ENCODE data around the gene SGTA. TPM values are rescaled to one million over a fixed set of nuclear protein-coding genes. Genes with fewer than 3 reads are reported as not detected.

SGTA gene
- total and polyA plus RNA-seq, 5 donors from 2014 or later: 28.2 to 35.7 (median 32.1) TPM

DNA sequence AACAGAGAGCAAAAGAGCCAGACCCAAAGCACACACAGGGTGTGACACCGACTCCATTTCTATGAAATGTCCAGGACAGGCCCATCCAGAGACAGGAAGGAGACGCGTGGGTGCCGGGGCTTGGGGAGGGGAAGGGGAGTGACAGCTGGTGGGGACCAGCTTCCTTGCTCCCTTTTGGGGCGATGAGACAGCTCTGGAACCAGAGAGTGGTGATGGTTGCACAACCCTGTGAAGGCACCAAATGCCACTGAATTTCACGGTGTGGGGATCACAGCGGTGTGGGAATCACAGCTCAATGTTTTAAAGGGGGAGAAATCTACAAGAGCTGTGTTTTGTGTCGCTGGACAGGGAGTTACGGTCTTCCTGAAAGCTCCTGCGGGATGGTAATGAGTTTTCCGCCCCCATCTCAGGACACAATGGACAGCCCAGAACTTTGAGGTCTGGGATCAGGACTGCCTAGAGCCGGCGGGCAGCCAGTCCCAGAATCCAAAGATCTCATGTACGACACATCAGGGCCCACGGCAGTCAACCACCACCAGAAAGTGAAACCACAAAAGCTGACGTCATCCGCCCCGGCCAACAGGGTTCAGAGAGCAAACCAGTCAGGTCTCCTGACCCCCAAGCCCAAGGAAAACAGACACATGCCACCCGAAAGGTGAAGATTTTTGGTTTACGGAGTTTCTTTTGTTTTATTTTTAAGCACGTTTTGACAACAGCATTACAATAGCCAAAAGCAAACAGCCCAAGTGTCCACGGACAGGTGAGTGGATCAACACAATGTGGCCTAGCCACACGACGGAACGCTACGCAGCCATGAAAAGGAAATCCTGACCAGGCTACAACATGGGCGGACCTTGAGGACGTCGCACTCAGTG is 7.3 kb downstream of the SGTA start:
- peak overlapping the region; percentile 55 to 93 (median 84) for H3K4me3 Mint-ChIP-seq
- peak overlapping the region; percentile 91 to 98 (median 97) for H3K27ac Mint-ChIP-seq
- Histone ChIP-seq H3K36me3 (ENCODE audit: control insufficient read depth, insufficient read depth, low read length) (peaks cover 3% of the 10 kb centered on the region), H3K4me1 (ENCODE audit: control insufficient read depth, insufficient read depth, low read length, poor library complexity, severe bottlenecking) (peaks cover 16% of the 10 kb centered on the region), H3K9me3 (ENCODE audit: control insufficient read depth in 2 of 2, low read length in 2 of 2) (no peaks in the 10 kb centered on the region), H3K27me3 (ENCODE audit: control insufficient read depth, insufficient read depth, low read length) (no peaks in the 10 kb centered on the region), H3K4me3 (ENCODE audit: low read depth, low read length) (peak overlapping the region; percentile 55), H3K27ac (ENCODE audit: insufficient read depth, low read length, poor library complexity, severe bottlenecking) (peak overlapping the region; percentile 77)
- no peaks in the 10 kb centered on the region for H3K27me3 Mint-ChIP-seq
- H3K4me1 Mint-ChIP-seq: peaks cover 5 to 42% (median 26%) of the 10 kb centered on the region in 4 donors
- peaks cover 10% of the 10 kb centered on the region for H3K36me3 Mint-ChIP-seq
- H3K9me3 Mint-ChIP-seq: peaks cover 0 to 2% (median 0%) of the 10 kb centered on the region in 7 donors
- ATAC-seq (ENCODE audit: low read depth in 2 of 2): peak; percentile 57 to 69
- DNase-seq: peak; percentile 48 to 86 (median 60)

DNA sequence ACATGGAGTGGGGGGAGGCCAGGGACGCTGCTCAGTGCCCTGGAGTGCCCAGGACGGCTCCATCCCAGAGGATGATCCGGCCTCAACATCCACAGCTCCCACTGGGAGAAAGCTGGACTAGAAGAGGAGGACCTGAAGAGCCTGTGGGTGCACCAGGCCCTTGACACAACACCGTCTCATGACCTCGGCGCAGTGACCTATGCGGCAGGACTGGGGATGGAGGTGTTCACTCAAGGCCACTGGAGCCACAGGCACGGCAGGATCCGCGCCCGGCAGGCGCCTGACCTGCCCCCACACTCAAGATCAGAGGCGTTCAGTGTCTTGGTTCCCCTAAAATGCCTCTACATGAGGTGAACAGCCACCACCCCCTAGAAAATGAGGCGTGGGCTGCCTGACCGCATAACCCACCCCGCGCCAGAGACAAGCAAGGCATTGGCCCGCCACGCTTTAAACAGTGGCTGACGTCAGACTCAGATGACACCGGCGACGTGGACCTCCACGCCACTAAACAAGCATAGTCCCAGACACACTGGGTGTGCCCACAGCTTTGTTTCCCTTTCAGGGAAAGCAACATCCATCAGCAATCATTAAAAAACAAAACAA is 8.0 kb downstream of the SGTA start:
- Histone ChIP-seq H3K36me3 (ENCODE audit: control insufficient read depth, insufficient read depth, low read length) (peaks cover 3% of the 10 kb centered on the region), H3K9me3 (ENCODE audit: control insufficient read depth in 2 of 2, low read length in 2 of 2) (no peaks in the 10 kb centered on the region), H3K27me3 (ENCODE audit: control insufficient read depth, insufficient read depth, low read length) (no peaks in the 10 kb centered on the region), H3K4me3 (ENCODE audit: low read depth, low read length) (no peak overlapping the region), H3K27ac (ENCODE audit: insufficient read depth, low read length, poor library complexity, severe bottlenecking) (peak overlapping the region; percentile 77), H3K4me1 (ENCODE audit: control insufficient read depth, insufficient read depth, low read length, poor library complexity, severe bottlenecking) (peaks cover 16% of the 10 kb centered on the region)
- ATAC-seq (ENCODE audit: low read depth in 2 of 2) (no peak), DNase-seq (no peak)
- H3K4me1 Mint-ChIP-seq: peaks cover 5 to 36% (median 23%) of the 10 kb centered on the region in 4 donors
- H3K9me3 Mint-ChIP-seq: peaks cover 0 to 1% (median 0%) of the 10 kb centered on the region in 7 donors
- no peaks in the 10 kb centered on the region for H3K27me3 Mint-ChIP-seq
- peak overlapping the region; percentile 55 to 93 (median 84) for H3K4me3 Mint-ChIP-seq
- peaks cover 10% of the 10 kb centered on the region for H3K36me3 Mint-ChIP-seq
- H3K27ac Mint-ChIP-seq: peak overlapping the region; percentile 91 to 98 (median 97)

DNA sequence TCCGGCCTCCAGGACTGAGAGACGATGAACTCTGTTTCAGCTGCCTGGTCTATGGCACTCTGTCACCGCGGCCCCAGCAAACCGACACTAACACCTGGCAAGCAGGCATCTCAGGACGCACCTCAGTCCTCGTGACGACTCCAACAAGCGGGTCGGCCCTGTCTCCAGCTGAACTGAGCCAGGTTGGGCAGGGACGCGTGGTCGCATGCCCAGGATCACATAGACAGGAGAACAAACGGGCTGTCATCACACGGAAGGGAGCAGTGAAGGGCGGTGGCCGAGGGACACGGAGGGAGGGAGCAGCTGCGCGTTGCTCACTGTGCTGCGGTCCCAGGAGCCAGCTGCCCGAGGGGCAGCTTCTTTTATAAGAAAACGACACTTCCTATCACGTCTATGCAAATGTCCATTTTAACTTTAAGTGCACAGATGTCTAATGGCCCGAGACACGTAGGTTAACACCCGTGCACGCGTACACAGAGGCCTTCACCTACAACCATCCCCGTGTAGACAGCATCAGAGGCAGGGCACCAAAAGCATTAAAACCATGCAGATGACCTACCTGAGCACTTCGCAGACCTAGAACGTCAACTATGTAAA is 8.9 kb downstream of the SGTA start:
- H3K4me1 ChIP-seq (ENCODE audit: control insufficient read depth, insufficient read depth, low read length, poor library complexity, severe bottlenecking): peaks cover 16% of the 10 kb centered on the region
- Mint-ChIP-seq H3K9me3 (peaks cover 0 to 1% (median 0%) of the 10 kb centered on the region in 7 donors), H3K27ac (peak overlapping the region; percentile 64 to 91 (median 82)), H3K4me3 (no peak overlapping the region), H3K27me3 (no peaks in the 10 kb centered on the region), H3K36me3 (peaks cover 10% of the 10 kb centered on the region), H3K4me1 (peaks cover 5 to 35% (median 23%) of the 10 kb centered on the region in 4 donors)
- ATAC-seq (ENCODE audit: low read depth in 2 of 2): no peak
- H3K9me3 ChIP-seq (ENCODE audit: control insufficient read depth in 2 of 2, low read length in 2 of 2): no peaks in the 10 kb centered on the region
- DNase-seq: no peak
- H3K27ac ChIP-seq (ENCODE audit: insufficient read depth, low read length, poor library complexity, severe bottlenecking): no peak overlapping the region
- H3K4me3 ChIP-seq (ENCODE audit: low read depth, low read length): no peak overlapping the region
- H3K27me3 ChIP-seq (ENCODE audit: control insufficient read depth, insufficient read depth, low read length): no peaks in the 10 kb centered on the region
- H3K36me3 ChIP-seq (ENCODE audit: control insufficient read depth, insufficient read depth, low read length): peaks cover 3% of the 10 kb centered on the region

GRCh38 chr19:2771786-2772674 is 11.0 kb downstream of the SGTA start:
- no peaks in the 10 kb centered on the region for H3K27me3 Mint-ChIP-seq
- peak overlapping the region in 1 of 3 donors; percentile 42 for H3K27ac Mint-ChIP-seq
- ATAC-seq (ENCODE audit: low read depth in 2 of 2): no peak
- peaks cover 10% of the 10 kb centered on the region for H3K36me3 Mint-ChIP-seq
- Histone ChIP-seq H3K4me3 (ENCODE audit: low read depth, low read length) (no peak overlapping the region), H3K4me1 (ENCODE audit: control insufficient read depth, insufficient read depth, low read length, poor library complexity, severe bottlenecking) (peaks cover 16% of the 10 kb centered on the region), H3K27ac (ENCODE audit: insufficient read depth, low read length, poor library complexity, severe bottlenecking) (no peak overlapping the region), H3K9me3 (ENCODE audit: control insufficient read depth in 2 of 2, low read length in 2 of 2) (no peaks in the 10 kb centered on the region), H3K27me3 (ENCODE audit: control insufficient read depth, insufficient read depth, low read length) (no peaks in the 10 kb centered on the region), H3K36me3 (ENCODE audit: control insufficient read depth, insufficient read depth, low read length) (peaks cover 5% of the 10 kb centered on the region)
- peaks cover 5 to 33% (median 20%) of the 10 kb centered on the region in 4 donors for H3K4me1 Mint-ChIP-seq
- H3K4me3 Mint-ChIP-seq: peak overlapping the region in 1 of 4 donors; percentile 28
- no peak for DNase-seq
- H3K9me3 Mint-ChIP-seq: peaks cover 0 to 1% (median 0%) of the 10 kb centered on the region in 7 donors

- peaks cover 0 to 1% (median 0%) of the 10 kb centered on the region in 7 donors for H3K9me3 Mint-ChIP-seq
- Histone ChIP-seq H3K9me3 (ENCODE audit: control insufficient read depth in 2 of 2, low read length in 2 of 2) (no peaks in the 10 kb centered on the region), H3K4me3 (ENCODE audit: low read depth, low read length) (no peak overlapping the region), H3K4me1 (ENCODE audit: control insufficient read depth, insufficient read depth, low read length, poor library complexity, severe bottlenecking) (peaks cover 5% of the 10 kb centered on the region), H3K27ac (ENCODE audit: insufficient read depth, low read length, poor library complexity, severe bottlenecking) (no peak overlapping the region), H3K36me3 (ENCODE audit: control insufficient read depth, insufficient read depth, low read length) (peaks cover 6% of the 10 kb centered on the region), H3K27me3 (ENCODE audit: control insufficient read depth, insufficient read depth, low read length) (no peaks in the 10 kb centered on the region)
- peaks cover 9% of the 10 kb centered on the region for H3K36me3 Mint-ChIP-seq
- H3K27me3 Mint-ChIP-seq: no peaks in the 10 kb centered on the region
- ATAC-seq (ENCODE audit: low read depth in 2 of 2) (no peak), DNase-seq (no peak)
- H3K4me1 Mint-ChIP-seq: peaks cover 5 to 20% (median 8%) of the 10 kb centered on the region in 4 donors
- H3K27ac Mint-ChIP-seq: no peak overlapping the region
- H3K4me3 Mint-ChIP-seq: no peak overlapping the region
These were observed 12.7 kb downstream of the SGTA start for GRCh38 chr19:2770055-2771013.

DNA sequence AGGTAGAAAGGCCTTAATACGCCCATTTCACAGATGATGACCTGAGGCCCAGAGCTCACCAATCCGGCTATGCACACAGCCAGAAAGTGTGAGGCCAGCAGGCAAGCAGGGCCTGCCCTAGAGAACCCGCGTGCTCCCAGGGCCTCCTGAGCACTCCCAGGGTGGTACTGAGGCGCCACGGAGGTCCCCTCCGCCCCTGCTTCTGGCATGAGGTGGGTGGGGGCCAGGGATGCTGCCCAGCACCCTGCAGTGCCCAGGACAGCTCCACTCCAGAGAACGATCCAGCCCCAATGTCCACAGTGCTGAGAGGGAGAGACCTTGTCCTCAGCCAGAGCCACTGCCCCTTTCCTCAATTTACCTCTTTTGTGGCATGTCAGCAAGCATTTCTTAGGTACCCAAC is 13.9 kb downstream of the SGTA start:
- H3K9me3 ChIP-seq (ENCODE audit: control insufficient read depth in 2 of 2, low read length in 2 of 2): no peaks in the 10 kb centered on the region
- peaks cover 7% of the 10 kb centered on the region for H3K36me3 ChIP-seq (ENCODE audit: control insufficient read depth, insufficient read depth, low read length)
- H3K4me3 ChIP-seq (ENCODE audit: low read depth, low read length): no peak overlapping the region
- H3K27me3 ChIP-seq (ENCODE audit: control insufficient read depth, insufficient read depth, low read length): no peaks in the 10 kb centered on the region
- no peaks in the 10 kb centered on the region for H3K4me1 ChIP-seq (ENCODE audit: control insufficient read depth, insufficient read depth, low read length, poor library complexity, severe bottlenecking)
- peaks cover 0 to 1% (median 0%) of the 10 kb centered on the region in 7 donors for H3K9me3 Mint-ChIP-seq
- no peak overlapping the region for H3K4me3 Mint-ChIP-seq
- H3K36me3 Mint-ChIP-seq: peaks cover 4% of the 10 kb centered on the region
- no peak overlapping the region for H3K27ac Mint-ChIP-seq
- no peak for ATAC-seq (ENCODE audit: low read depth in 2 of 2)
- peaks cover under 1 to 12% (median 2%) of the 10 kb centered on the region in 4 donors for H3K4me1 Mint-ChIP-seq
- H3K27me3 Mint-ChIP-seq: no peaks in the 10 kb centered on the region
- no peak overlapping the region for H3K27ac ChIP-seq (ENCODE audit: insufficient read depth, low read length, poor library complexity, severe bottlenecking)
- no peak for DNase-seq
